ENCODE results near the gene ZNHIT6. TPM values are rescaled to one million over a fixed set of nuclear protein-coding genes. Genes with fewer than 3 reads are reported as not detected.

ZNHIT6 gene
- total RNA-seq, 1 donor from 2014 or later, result 24.6 TPM

Other genes with a start within 250 kb of the ZNHIT6 start
- gene DDAH1, start 243.3 kb downstream of the ZNHIT6 start, total RNA-seq, result 0.22 TPM in 1 of 2 replicates, not detected in the other
- gene CCN1, start 127.7 kb downstream of the ZNHIT6 start, total RNA-seq, result 0.27 and 0.36 TPM in 2 replicates

Data from activated T-helper 1 cell treated with anti-CD3 and anti-CD28 coated beads, Interleukin-12 subunit alpha, Interleukin-12 subunit beta, Interleukin-2, Interleukin-4 antibody, amounts not matched to agents 30 ng/mL and 10 ng/mL and 1 ng/mL, durations not matched to agents 14 hours and 24 hours and 36 hours (primary cell).